Upper lobe of left lung (tissue), 4 donors: Measurements from ENCODE around the gene UGT2B15.
"Not testable (repeated sequence)": the region's sequence is repeated elsewhere in the genome, so short reads cannot be mapped to it uniquely, and the experiment has no call there.

Experiments
- POLR2AphosphoS5 ChIP-seq, 2 donors: sonication (generic); formaldehyde crosslinking; IDR thresholded peaks; one replicate each; pipeline ENCODE4 v1.5.1; 2017; ENCODE audit warnings: antibody characterized with exemption in 2 of 2
- TF ChIP-seq, protein P1 (sequence below), 6 experiments: fragments of 450-650 bp in 4 of 6; fragments of 200-600 bp in 2 of 6; sonication (generic) in 2 of 6; IDR thresholded peaks; one replicate each; pipeline ENCODE4 v1.5.1; 2016 to 2019; ENCODE audit warnings: antibody characterized with exemption in 6 of 6

DNA sequence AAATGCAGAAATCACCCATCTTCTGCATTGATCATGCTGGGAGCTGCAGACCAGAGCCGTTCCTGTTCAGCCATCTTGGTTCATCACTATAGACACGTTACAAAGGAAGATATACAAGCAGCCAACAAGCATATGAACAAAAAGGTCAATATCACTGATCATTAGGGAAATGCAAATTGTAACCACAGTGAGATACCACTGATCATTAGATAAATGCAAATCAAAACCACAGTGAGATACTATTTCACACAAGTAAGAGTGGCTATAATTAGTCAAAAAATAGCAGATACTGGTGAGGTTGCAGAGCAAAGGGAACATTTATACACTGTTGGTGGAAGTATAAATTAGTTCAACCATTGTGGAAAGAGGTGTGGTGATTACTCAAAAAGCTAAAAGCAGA is 47.7 kb downstream of the UGT2B15 start:
- not testable (repeated sequence) for TF ChIP-seq POLR2AphosphoS5 (IDR thresholded peaks at IDR 0.05)
- TF ChIP-seq, protein P1, sequence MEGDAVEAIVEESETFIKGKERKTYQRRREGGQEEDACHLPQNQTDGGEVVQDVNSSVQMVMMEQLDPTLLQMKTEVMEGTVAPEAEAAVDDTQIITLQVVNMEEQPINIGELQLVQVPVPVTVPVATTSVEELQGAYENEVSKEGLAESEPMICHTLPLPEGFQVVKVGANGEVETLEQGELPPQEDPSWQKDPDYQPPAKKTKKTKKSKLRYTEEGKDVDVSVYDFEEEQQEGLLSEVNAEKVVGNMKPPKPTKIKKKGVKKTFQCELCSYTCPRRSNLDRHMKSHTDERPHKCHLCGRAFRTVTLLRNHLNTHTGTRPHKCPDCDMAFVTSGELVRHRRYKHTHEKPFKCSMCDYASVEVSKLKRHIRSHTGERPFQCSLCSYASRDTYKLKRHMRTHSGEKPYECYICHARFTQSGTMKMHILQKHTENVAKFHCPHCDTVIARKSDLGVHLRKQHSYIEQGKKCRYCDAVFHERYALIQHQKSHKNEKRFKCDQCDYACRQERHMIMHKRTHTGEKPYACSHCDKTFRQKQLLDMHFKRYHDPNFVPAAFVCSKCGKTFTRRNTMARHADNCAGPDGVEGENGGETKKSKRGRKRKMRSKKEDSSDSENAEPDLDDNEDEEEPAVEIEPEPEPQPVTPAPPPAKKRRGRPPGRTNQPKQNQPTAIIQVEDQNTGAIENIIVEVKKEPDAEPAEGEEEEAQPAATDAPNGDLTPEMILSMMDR (IDR thresholded peaks at IDR 0.05) = not testable (repeated sequence)
